Bronchial epithelial cell (primary cell): Measurements from ENCODE around the gene DHX35. TPM values are rescaled to one million over a fixed set of nuclear protein-coding genes. Genes with fewer than 3 reads are reported as not detected.
A peak's percentile ranks its signal among the peaks of the same experiment; 100 is the strongest.

Experiments
- DNase-seq: peaks from one replicate; pipeline ENCODE4 v3.0.0-alpha.2; 2010; ENCODE audit warnings: low read depth
- FAIRE-seq: peaks from 2 replicates; lab custom pipeline; 2011; peaks lifted over from hg19 to GRCh38; lab: Jason Lieb, UNC
- H3K27me3 ChIP-seq: 2 replicates; pipeline ENCODE4 v1.5.1; 2011; ENCODE audit warnings: low read length; ENCODE audit not compliant: control insufficient read depth, insufficient read depth
- H3K36me3 ChIP-seq: 2 replicates; pipeline ENCODE4 v1.5.1; 2011; ENCODE audit warnings: low read length; ENCODE audit not compliant: control insufficient read depth, insufficient read depth
- H3K4me3 ChIP-seq: 2 replicates; pipeline ENCODE4 v1.5.1; 2011; ENCODE audit warnings: mild to moderate bottlenecking, low read depth, low read length, control low read depth
- total RNA-seq: library from RNA; depleted of rRNA; stranded (reverse); fragments of >200 nt; gene quantifications from 2 replicates; pipeline ENCODE4 v1.2.1, GENCODE V29; 2014
- TF ChIP-seq, protein P1 (sequence below): IDR thresholded peaks from 2 replicates; pipeline ENCODE4 v1.5.1; 2011; ENCODE audit warnings: mild to moderate bottlenecking, moderate library complexity, low read length, control low read depth, inconsistent platforms; ENCODE audit not compliant: insufficient read depth, severe bottlenecking

Gene DHX35
- total RNA-seq, 1 donor from 2014 or later: 8.2 TPM

DNA sequence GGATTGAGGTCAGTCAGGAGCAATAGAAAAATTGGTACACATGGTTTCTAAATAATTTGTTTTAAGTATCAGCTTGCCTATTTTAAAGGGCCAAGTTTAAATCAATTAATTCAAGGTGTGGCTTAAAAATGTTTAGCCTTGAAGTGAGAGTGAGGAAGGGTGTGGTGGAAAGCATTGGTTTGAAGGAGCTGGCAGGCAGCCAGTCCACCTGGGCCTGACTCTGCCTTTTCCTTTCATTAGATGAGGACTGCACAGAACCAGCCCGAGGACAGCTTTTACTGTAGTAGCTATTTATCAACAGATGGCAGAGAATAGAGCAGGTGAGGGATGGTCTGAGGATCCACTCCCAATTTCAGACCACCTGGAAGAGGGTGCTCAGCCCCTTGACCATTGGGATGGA lies 42.4 kb downstream of the DHX35 start:
- no peak for FAIRE-seq
- H3K36me3 ChIP-seq: peaks cover 6% of the 10 kb centered on the region
- peak; percentile 57 for DNase-seq
- no peaks in the 10 kb centered on the region for H3K27me3 ChIP-seq
- TF ChIP-seq, protein P1, sequence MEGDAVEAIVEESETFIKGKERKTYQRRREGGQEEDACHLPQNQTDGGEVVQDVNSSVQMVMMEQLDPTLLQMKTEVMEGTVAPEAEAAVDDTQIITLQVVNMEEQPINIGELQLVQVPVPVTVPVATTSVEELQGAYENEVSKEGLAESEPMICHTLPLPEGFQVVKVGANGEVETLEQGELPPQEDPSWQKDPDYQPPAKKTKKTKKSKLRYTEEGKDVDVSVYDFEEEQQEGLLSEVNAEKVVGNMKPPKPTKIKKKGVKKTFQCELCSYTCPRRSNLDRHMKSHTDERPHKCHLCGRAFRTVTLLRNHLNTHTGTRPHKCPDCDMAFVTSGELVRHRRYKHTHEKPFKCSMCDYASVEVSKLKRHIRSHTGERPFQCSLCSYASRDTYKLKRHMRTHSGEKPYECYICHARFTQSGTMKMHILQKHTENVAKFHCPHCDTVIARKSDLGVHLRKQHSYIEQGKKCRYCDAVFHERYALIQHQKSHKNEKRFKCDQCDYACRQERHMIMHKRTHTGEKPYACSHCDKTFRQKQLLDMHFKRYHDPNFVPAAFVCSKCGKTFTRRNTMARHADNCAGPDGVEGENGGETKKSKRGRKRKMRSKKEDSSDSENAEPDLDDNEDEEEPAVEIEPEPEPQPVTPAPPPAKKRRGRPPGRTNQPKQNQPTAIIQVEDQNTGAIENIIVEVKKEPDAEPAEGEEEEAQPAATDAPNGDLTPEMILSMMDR: no peak
- no peak overlapping the region for H3K4me3 ChIP-seq

DNA sequence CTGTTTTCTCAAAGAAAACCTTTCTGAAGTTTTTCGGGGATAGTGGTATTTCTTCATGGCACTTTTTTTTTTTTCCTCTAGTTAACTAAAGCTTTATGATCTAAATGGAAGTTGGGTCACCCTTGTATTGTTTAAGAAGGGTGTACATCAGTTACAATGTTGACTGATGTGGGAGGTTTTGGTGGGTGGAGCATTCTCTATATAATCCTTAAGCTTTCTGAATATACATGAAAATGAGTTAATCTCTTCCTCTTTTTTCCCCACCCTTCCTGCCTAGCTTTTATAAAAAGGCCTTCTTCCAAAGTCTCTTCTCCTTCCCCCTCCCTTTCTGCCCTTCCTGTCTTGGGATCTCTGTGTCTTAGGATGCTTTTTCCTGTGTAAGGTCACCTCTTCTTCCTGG lies 47.2 kb downstream of the DHX35 start:
- Histone ChIP-seq H3K27me3 (no peaks in the 10 kb centered on the region), H3K36me3 (no peaks in the 10 kb centered on the region), H3K4me3 (no peak overlapping the region)
- TF ChIP-seq, protein P1: no peak
- DNase-seq (no peak), FAIRE-seq (no peak)

DNA sequence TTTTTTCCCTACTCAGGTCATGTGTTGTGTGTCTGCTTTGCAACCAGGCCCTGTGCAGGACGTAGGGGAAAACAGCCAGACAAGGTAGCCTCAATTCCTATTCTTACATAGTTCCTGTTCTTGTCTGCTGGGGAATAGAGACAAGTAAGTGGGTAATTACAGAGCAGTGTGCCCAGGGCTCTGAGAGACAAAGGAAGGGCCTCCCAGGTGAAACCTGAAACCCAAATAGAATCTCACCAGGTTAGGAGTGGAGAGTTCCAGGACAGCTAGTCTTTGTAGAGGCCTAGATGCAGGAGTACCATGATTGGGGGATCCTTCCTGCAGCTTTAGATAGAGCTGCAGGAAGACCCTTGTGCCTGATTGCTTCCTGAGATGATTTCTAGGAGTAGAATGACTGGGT lies 48.4 kb downstream of the DHX35 start:
- H3K36me3 ChIP-seq: no peaks in the 10 kb centered on the region
- no peak overlapping the region for H3K4me3 ChIP-seq
- H3K27me3 ChIP-seq: no peaks in the 10 kb centered on the region
- TF ChIP-seq, protein P1: no peak
- no peak for FAIRE-seq
- no peak for DNase-seq

DNA sequence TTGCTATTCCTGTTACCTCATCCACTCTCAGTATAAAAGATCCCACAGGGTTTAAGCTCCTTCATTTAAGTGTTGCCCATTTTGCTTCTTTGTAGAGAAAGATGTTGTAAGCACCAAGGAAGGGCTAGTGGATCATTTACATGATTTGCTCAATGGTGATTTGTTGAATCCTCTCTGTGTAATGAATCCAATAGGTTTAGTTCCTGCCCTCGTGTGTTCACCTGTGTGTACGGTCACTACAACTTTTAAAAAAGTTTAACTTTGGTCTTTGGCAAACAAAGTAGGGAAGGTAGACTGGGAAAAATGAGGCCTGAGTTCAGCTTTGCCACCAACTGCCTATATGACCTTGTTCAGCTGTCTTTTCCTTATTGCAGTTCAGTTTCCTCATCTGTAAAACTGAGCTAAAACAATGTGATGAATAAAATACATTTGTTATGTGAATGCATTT lies 51.5 kb downstream of the DHX35 start:
- FAIRE-seq (no peak), DNase-seq (no peak)
- Histone ChIP-seq H3K36me3 (no peaks in the 10 kb centered on the region), H3K4me3 (no peak overlapping the region), H3K27me3 (no peaks in the 10 kb centered on the region)
- TF ChIP-seq, protein P1: no peak

DNA sequence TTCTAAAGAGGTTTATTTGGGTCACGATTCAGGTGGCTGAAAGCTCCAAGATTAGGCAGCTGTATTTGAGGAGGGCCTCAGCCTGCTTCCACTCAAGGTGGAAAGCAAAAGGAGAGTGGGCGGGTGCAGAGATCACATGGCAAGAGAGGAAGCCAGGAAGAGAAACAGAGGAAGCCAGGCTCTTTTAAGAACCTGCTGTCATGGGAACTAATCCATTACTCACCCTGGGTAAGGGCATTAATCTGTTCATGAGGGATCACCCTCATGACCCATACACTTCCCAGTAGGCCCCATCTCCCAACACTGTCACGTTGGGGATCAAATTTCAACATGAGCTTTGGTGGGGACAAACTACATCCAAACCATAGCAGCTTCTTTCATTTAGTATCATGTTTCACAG lies 53.9 kb downstream of the DHX35 start:
- FAIRE-seq (no peak), DNase-seq (peak; percentile 64)
- TF ChIP-seq, protein P1: no peak
- Histone ChIP-seq H3K36me3 (no peaks in the 10 kb centered on the region), H3K27me3 (no peaks in the 10 kb centered on the region), H3K4me3 (no peak overlapping the region)

DNA sequence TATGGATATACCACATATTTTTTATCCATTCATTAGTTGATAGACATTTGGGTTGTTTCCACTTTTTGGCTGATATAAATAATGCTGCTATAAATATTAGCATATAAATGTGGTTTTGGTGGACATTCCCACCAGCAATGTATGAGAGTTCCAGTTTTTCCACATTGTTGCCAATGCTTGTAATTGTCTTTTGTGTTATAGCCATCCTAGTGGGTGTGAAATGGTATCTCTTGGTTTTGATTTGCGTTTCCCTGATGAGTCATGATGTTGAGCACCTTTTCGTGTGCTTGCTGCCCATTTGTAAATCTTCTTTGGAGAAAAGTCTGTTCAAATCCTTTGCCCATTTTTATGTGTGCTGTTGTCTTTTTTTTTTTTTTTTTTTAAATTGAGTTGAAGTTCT lies 54.4 kb downstream of the DHX35 start:
- DNase-seq (peak; percentile 83), FAIRE-seq (no peak)
- no peaks in the 10 kb centered on the region for H3K27me3 ChIP-seq
- H3K4me3 ChIP-seq: no peak overlapping the region
- TF ChIP-seq, protein P1: no peak
- H3K36me3 ChIP-seq: no peaks in the 10 kb centered on the region
